Measurements from ENCODE around the gene DUSP22. TPM values are rescaled to one million over a fixed set of nuclear protein-coding genes. Genes with fewer than 3 reads are reported as not detected.

The DUSP22 gene
- total and polyA plus RNA-seq, 2 donors (not counting 1 experiment from before 2014, with no cell fraction given): 10.9 to 13.7 TPM

DNA sequence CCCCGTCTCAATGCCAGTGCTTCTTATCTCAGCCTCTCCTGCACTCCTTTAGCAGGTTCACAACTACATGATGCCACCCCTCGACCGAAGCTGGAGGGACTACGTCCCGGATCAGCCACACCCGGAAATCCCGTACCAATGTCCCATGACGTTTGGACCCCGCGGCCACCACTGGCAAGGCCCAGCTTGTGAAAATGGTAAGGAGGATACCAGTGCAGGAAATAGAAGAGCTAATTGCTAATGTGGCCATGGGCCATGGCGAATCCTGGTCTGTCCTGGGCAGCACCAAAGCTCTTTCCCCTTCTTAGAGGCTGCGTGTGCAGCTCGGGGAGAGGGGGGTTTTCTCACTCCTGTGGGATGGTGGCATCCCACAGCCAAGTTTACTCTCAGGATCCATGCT, 104.8 kb downstream of the DUSP22 start:
- Histone ChIP-seq H3K4me1 (ENCODE audit: control insufficient read depth, extremely low read depth, insufficient read depth, low read length) (no peaks in the 10 kb centered on the region), H3K27ac (ENCODE audit: insufficient read depth, low read length) (no peak overlapping the region), H3K79me2 (ENCODE audit: control insufficient read depth, insufficient read depth, low read length) (no peaks in the 10 kb centered on the region), H3K27me3 (ENCODE audit: control insufficient read depth, insufficient read depth, low read length) (peaks cover 37% of the 10 kb centered on the region), H3K9ac (ENCODE audit: insufficient read depth, low read length) (no peak overlapping the region), H3K36me3 (ENCODE audit: control insufficient read depth, insufficient read depth, low read length) (no peaks in the 10 kb centered on the region), H3K4me3 (replicated peaks in 1 of 4; ENCODE audit: control extremely low read depth in 1 of 4, insufficient read depth in 1 of 4, low read depth in 3 of 4, low read length in 4 of 4) (no peak overlapping the region), H3K9me3 (ENCODE audit: control insufficient read depth, insufficient read depth, low read depth, low read length) (no peaks in the 10 kb centered on the region), H3K4me2 (ENCODE audit: extremely low read depth, insufficient read depth, low read length) (no peak overlapping the region), H2AFZ (ENCODE audit: low read length) (no peak overlapping the region), H4K20me1 (ENCODE audit: control insufficient read depth, extremely low read depth, insufficient read depth, low read length) (no peaks in the 10 kb centered on the region)
- TF ChIP-seq EZH2 (IDR thresholded peaks at IDR 0.05; ENCODE audit: low read length, missing control alignments): no peak
- TF ChIP-seq, protein P1, sequence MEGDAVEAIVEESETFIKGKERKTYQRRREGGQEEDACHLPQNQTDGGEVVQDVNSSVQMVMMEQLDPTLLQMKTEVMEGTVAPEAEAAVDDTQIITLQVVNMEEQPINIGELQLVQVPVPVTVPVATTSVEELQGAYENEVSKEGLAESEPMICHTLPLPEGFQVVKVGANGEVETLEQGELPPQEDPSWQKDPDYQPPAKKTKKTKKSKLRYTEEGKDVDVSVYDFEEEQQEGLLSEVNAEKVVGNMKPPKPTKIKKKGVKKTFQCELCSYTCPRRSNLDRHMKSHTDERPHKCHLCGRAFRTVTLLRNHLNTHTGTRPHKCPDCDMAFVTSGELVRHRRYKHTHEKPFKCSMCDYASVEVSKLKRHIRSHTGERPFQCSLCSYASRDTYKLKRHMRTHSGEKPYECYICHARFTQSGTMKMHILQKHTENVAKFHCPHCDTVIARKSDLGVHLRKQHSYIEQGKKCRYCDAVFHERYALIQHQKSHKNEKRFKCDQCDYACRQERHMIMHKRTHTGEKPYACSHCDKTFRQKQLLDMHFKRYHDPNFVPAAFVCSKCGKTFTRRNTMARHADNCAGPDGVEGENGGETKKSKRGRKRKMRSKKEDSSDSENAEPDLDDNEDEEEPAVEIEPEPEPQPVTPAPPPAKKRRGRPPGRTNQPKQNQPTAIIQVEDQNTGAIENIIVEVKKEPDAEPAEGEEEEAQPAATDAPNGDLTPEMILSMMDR (conservative IDR thresholded peaks at IDR 0.05 in 1 of 2, IDR thresholded peaks at IDR 0.05 in 1 of 2; ENCODE audit: low read depth in 1 of 2, low read length in 2 of 2): no peak
- DNase-seq (ENCODE audit: low read depth in 2 of 2): no peak

DNA sequence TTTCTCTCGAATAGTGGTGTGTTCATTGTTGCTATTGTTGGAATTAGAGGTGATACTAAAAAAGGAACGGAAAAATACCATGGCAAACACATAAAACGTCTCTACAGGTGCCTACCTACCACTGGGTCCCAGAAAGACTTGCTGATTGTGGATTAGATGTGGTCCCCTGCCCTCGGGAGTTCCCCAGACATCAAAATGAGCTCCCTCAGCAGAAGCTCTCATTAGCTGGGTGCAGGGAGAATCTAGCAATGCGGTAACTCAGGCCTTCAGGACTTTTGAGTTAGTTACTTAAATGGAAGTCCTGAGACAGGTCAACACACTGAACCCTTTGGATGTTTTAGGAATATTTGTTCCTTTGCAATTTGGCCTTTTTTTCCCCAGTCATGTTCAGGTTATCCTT, 105.3 kb downstream of the DUSP22 start:
- Histone ChIP-seq H3K4me2 (ENCODE audit: extremely low read depth, insufficient read depth, low read length) (no peak overlapping the region), H4K20me1 (ENCODE audit: control insufficient read depth, extremely low read depth, insufficient read depth, low read length) (no peaks in the 10 kb centered on the region), H3K9ac (ENCODE audit: insufficient read depth, low read length) (no peak overlapping the region), H3K36me3 (ENCODE audit: control insufficient read depth, insufficient read depth, low read length) (no peaks in the 10 kb centered on the region), H3K27ac (ENCODE audit: insufficient read depth, low read length) (no peak overlapping the region), H3K79me2 (ENCODE audit: control insufficient read depth, insufficient read depth, low read length) (no peaks in the 10 kb centered on the region), H3K4me3 (replicated peaks in 1 of 4; ENCODE audit: control extremely low read depth in 1 of 4, insufficient read depth in 1 of 4, low read depth in 3 of 4, low read length in 4 of 4) (no peak overlapping the region), H3K27me3 (ENCODE audit: control insufficient read depth, insufficient read depth, low read length) (peaks cover 31% of the 10 kb centered on the region), H3K9me3 (ENCODE audit: control insufficient read depth, insufficient read depth, low read depth, low read length) (no peaks in the 10 kb centered on the region), H2AFZ (ENCODE audit: low read length) (no peak overlapping the region), H3K4me1 (ENCODE audit: control insufficient read depth, extremely low read depth, insufficient read depth, low read length) (no peaks in the 10 kb centered on the region)
- TF ChIP-seq, protein P1 (conservative IDR thresholded peaks at IDR 0.05 in 1 of 2, IDR thresholded peaks at IDR 0.05 in 1 of 2; ENCODE audit: low read depth in 1 of 2, low read length in 2 of 2): no peak
- TF ChIP-seq EZH2 (IDR thresholded peaks at IDR 0.05; ENCODE audit: low read length, missing control alignments): no peak
- DNase-seq (ENCODE audit: low read depth in 2 of 2): no peak

DNA sequence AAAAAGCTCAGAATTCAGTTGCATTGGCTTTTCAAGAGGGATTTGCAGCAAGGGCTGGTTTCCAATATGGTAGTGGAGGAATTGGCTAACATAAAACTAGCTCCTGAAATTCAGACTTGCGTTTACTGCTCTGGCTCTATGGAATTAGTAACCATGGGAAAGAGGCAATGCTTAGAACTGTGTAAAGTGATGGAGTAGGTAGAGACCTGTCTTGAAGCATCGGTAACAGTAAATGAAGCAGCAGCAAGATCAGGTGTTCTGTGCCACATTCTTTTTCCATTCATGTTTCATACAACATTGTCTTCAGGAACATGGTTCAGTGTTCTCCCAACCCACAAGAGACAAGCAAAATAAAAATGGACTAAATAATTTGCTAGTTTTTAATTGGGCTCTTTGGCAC, 105.8 kb downstream of the DUSP22 start:
- Histone ChIP-seq H3K79me2 (ENCODE audit: control insufficient read depth, insufficient read depth, low read length) (no peaks in the 10 kb centered on the region), H3K9ac (ENCODE audit: insufficient read depth, low read length) (no peak overlapping the region), H3K4me1 (ENCODE audit: control insufficient read depth, extremely low read depth, insufficient read depth, low read length) (no peaks in the 10 kb centered on the region), H3K27me3 (ENCODE audit: control insufficient read depth, insufficient read depth, low read length) (peaks cover 27% of the 10 kb centered on the region), H3K4me3 (replicated peaks in 1 of 4; ENCODE audit: control extremely low read depth in 1 of 4, insufficient read depth in 1 of 4, low read depth in 3 of 4, low read length in 4 of 4) (no peak overlapping the region), H3K27ac (ENCODE audit: insufficient read depth, low read length) (no peak overlapping the region), H3K4me2 (ENCODE audit: extremely low read depth, insufficient read depth, low read length) (no peak overlapping the region), H3K36me3 (ENCODE audit: control insufficient read depth, insufficient read depth, low read length) (no peaks in the 10 kb centered on the region), H4K20me1 (ENCODE audit: control insufficient read depth, extremely low read depth, insufficient read depth, low read length) (no peaks in the 10 kb centered on the region), H2AFZ (ENCODE audit: low read length) (no peak overlapping the region), H3K9me3 (ENCODE audit: control insufficient read depth, insufficient read depth, low read depth, low read length) (no peaks in the 10 kb centered on the region)
- TF ChIP-seq, protein P1 (conservative IDR thresholded peaks at IDR 0.05 in 1 of 2, IDR thresholded peaks at IDR 0.05 in 1 of 2; ENCODE audit: low read depth in 1 of 2, low read length in 2 of 2): no peak
- TF ChIP-seq EZH2 (IDR thresholded peaks at IDR 0.05; ENCODE audit: low read length, missing control alignments): no peak
- no peak for DNase-seq (ENCODE audit: low read depth in 2 of 2)
